Ascending aorta (tissue), 2 donors: ENCODE data around the gene STH. TPM values are rescaled to one million over a fixed set of nuclear protein-coding genes. Genes with fewer than 3 reads are reported as not detected.

Experiments
- DNase-seq, 2 donors: peaks; one replicate each; pipeline ENCODE4 v3.0.0-alpha.2; 2019; ENCODE audit warnings: low spot score in 2 of 2
- H3K27ac ChIP-seq, 2 donors: fragments of 200-600 bp; sonication (generic); one replicate each; pipeline ENCODE4 v1.5.1; 2016 to 2017; ENCODE audit warnings: mild to moderate bottlenecking in 1 of 2
- H3K27me3 ChIP-seq: fragments of 200-600 bp; sonication (generic); one replicate; pipeline ENCODE4 v1.5.1; 2017
- H3K36me3 ChIP-seq, 2 donors: fragments of 200-600 bp; sonication (generic); one replicate each; pipeline ENCODE4 v1.5.1; 2016
- H3K4me1 ChIP-seq, 2 donors: fragments of 200-600 bp; sonication (generic); one replicate each; pipeline ENCODE4 v1.5.1; 2016 to 2017; ENCODE audit warnings: mild to moderate bottlenecking in 1 of 2
- H3K4me3 ChIP-seq, 2 donors: fragments of 200-600 bp; sonication (generic); one replicate each; pipeline ENCODE4 v1.5.1; 2016 to 2017; ENCODE audit warnings: mild to moderate bottlenecking in 1 of 2
- H3K9me3 ChIP-seq, 2 donors: fragments of 200-600 bp; sonication (generic); one replicate each; pipeline ENCODE4 v1.5.1; 2016
- intact Hi-C: fragments of 100-400 bp; cut with DNase I; formaldehyde crosslinking; loops from one replicate; pipeline ENCODE4 v1.15.1; 2023
- total RNA-seq: library from RNA; depleted of rRNA; stranded (reverse); fragments of >200 nt; gene quantifications from one replicate; pipeline ENCODE4 v1.1.0, GENCODE V29; 2016
- TF ChIP-seq, protein P1 (sequence below), 3 experiments: fragments of 200-600 bp in 2 of 3; fragments of 450-650 bp in 1 of 3; sonication (generic) in 2 of 3; IDR thresholded peaks; one replicate each; pipeline ENCODE4 v1.5.1; 2016 to 2019; ENCODE audit warnings: antibody characterized with exemption in 3 of 3, mild to moderate bottlenecking in 1 of 3, moderate library complexity in 1 of 3

The STH gene
- total RNA-seq, 1 donor from 2014 or later = not detected

GRCh38 chr17:46007461-46007965 lies 8.5 kb downstream of the STH start:
- no peaks in the 10 kb centered on the region for H3K27me3 ChIP-seq
- H3K4me1 ChIP-seq = peaks cover 0 to 5% of the 10 kb centered on the region in 2 donors
- no peak overlapping the region for H3K4me3 ChIP-seq
- intact Hi-C loops = loop anchor here (10.0 kb wide), 1 partner anchor 277 kb away; no protein-coding TSS in a partner anchor
- TF ChIP-seq, protein P1, sequence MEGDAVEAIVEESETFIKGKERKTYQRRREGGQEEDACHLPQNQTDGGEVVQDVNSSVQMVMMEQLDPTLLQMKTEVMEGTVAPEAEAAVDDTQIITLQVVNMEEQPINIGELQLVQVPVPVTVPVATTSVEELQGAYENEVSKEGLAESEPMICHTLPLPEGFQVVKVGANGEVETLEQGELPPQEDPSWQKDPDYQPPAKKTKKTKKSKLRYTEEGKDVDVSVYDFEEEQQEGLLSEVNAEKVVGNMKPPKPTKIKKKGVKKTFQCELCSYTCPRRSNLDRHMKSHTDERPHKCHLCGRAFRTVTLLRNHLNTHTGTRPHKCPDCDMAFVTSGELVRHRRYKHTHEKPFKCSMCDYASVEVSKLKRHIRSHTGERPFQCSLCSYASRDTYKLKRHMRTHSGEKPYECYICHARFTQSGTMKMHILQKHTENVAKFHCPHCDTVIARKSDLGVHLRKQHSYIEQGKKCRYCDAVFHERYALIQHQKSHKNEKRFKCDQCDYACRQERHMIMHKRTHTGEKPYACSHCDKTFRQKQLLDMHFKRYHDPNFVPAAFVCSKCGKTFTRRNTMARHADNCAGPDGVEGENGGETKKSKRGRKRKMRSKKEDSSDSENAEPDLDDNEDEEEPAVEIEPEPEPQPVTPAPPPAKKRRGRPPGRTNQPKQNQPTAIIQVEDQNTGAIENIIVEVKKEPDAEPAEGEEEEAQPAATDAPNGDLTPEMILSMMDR (IDR thresholded peaks at IDR 0.05) = no peak
- H3K27ac ChIP-seq = no peak overlapping the region
- H3K36me3 ChIP-seq = no peaks in the 10 kb centered on the region
- H3K9me3 ChIP-seq = no peaks in the 10 kb centered on the region
- DNase-seq = no peak

- intact Hi-C loops = loop anchor here (10.0 kb wide), 1 partner anchor 276 kb away; no protein-coding TSS in a partner anchor
- H3K36me3 ChIP-seq = no peaks in the 10 kb centered on the region
These were observed 9.5 kb downstream of the STH start for GRCh38 chr17:46008591-46008990.

DNA sequence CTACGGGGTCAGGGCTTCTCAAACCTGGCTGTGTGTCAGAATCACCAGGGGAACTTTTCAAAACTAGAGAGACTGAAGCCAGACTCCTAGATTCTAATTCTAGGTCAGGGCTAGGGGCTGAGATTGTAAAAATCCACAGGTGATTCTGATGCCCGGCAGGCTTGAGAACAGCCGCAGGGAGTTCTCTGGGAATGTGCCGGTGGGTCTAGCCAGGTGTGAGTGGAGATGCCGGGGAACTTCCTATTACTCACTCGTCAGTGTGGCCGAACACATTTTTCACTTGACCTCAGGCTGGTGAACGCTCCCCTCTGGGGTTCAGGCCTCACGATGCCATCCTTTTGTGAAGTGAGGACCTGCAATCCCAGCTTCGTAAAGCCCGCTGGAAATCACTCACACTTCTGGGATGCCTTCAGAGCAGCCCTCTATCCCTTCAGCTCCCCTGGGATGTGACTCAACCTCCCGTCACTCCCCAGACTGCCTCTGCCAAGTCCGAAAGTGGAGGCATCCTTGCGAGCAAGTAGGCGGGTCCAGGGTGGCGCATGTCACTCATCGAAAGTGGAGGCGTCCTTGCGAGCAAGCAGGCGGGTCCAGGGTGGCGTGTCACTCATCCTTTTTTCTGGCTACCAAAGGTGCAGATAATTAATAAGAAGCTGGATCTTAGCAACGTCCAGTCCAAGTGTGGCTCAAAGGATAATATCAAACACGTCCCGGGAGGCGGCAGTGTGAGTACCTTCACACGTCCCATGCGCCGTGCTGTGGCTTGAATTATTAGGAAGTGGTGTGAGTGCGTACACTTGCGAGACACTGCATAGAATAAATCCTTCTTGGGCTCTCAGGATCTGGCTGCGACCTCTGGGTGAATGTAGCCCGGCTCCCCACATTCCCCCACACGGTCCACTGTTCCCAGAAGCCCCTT lies 10.9 kb downstream of the STH start:
- intact Hi-C loops = loop anchor here (10.0 kb wide), 1 partner anchor 275 kb away; no protein-coding TSS in a partner anchor
- H3K36me3 ChIP-seq = no peaks in the 10 kb centered on the region
- no peak overlapping the region for H3K27ac ChIP-seq
- no peak for DNase-seq
- no peak overlapping the region for H3K4me3 ChIP-seq
- TF ChIP-seq, protein P1 (IDR thresholded peaks at IDR 0.05) = no peak
- H3K4me1 ChIP-seq = no peaks in the 10 kb centered on the region
- H3K9me3 ChIP-seq = no peaks in the 10 kb centered on the region
- no peaks in the 10 kb centered on the region for H3K27me3 ChIP-seq

More at GRCh38 chr17:46008591-46008990, 9.5 kb downstream of the STH start:
- Histone ChIP-seq H3K27ac (no peak overlapping the region), H3K4me3 (no peak overlapping the region), H3K27me3 (no peaks in the 10 kb centered on the region), H3K9me3 (no peaks in the 10 kb centered on the region), H3K4me1 (peaks cover 0 to 2% of the 10 kb centered on the region in 2 donors)
- DNase-seq = no peak
- TF ChIP-seq, protein P1 (IDR thresholded peaks at IDR 0.05) = no peak

DNA sequence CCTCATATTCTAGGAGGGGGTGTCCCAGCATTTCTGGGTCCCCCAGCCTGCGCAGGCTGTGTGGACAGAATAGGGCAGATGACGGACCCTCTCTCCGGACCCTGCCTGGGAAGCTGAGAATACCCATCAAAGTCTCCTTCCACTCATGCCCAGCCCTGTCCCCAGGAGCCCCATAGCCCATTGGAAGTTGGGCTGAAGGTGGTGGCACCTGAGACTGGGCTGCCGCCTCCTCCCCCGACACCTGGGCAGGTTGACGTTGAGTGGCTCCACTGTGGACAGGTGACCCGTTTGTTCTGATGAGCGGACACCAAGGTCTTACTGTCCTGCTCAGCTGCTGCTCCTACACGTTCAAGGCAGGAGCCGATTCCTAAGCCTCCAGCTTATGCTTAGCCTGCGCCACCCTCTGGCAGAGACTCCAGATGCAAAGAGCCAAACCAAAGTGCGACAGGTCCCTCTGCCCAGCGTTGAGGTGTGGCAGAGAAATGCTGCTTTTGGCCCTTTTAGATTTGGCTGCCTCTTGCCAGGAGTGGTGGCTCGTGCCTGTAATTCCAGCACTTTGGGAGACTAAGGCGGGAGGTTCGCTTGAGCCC lies 11.6 kb downstream of the STH start:
- DNase-seq = no peak
- H3K27ac ChIP-seq = no peak overlapping the region
- no peaks in the 10 kb centered on the region for H3K36me3 ChIP-seq
- intact Hi-C loops = no loop called here
- no peaks in the 10 kb centered on the region for H3K9me3 ChIP-seq
- no peaks in the 10 kb centered on the region for H3K4me1 ChIP-seq
- no peak overlapping the region for H3K4me3 ChIP-seq
- H3K27me3 ChIP-seq = no peaks in the 10 kb centered on the region
- TF ChIP-seq, protein P1 (IDR thresholded peaks at IDR 0.05) = no peak

DNA sequence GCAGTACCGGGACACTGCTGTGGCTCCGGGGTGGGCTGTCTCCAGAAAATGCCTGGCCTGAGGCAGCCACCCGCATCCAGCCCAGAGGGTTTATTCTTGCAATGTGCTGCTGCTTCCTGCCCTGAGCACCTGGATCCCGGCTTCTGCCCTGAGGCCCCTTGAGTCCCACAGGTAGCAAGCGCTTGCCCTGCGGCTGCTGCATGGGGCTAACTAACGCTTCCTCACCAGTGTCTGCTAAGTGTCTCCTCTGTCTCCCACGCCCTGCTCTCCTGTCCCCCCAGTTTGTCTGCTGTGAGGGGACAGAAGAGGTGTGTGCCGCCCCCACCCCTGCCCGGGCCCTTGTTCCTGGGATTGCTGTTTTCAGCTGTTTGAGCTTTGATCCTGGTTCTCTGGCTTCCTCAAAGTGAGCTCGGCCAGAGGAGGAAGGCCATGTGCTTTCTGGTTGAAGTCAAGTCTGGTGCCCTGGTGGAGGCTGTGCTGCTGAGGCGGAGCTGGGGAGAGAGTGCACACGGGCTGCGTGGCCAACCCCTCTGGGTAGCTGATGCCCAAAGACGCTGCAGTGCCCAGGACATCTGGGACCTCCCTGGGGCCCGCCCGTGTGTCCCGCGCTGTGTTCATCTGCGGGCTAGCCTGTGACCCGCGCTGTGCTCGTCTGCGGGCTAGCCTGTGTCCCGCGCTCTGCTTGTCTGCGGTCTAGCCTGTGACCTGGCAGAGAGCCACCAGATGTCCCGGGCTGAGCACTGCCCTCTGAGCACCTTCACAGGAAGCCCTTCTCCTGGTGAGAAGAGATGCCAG lies 12.9 kb downstream of the STH start:
- DNase-seq = no peak

More for the DNA sequence above, 12.9 kb downstream of the STH start:
- Histone ChIP-seq H3K4me3 (no peak overlapping the region), H3K4me1 (no peaks in the 10 kb centered on the region), H3K27ac (no peak overlapping the region), H3K9me3 (no peaks in the 10 kb centered on the region), H3K27me3 (no peaks in the 10 kb centered on the region), H3K36me3 (no peaks in the 10 kb centered on the region)
- intact Hi-C loops = no loop called here
- TF ChIP-seq, protein P1 (IDR thresholded peaks at IDR 0.05) = no peak
